Mesothelial cell of epicardium (in vitro differentiated cells): ENCODE data around the gene NOL6. TPM values are rescaled to one million over a fixed set of nuclear protein-coding genes. Genes with fewer than 3 reads are reported as not detected.
A peak's percentile ranks its signal among the peaks of the same experiment; 100 is the strongest.
"Not testable (repeated sequence)": the region's sequence is repeated elsewhere in the genome, so short reads cannot be mapped to it uniquely, and the experiment has no call there.

Source experiments
- DNase-seq, 2 experiments: peaks; one replicate each; pipeline ENCODE4 v3.0.0; 2021; ENCODE audit warnings: low spot score in 2 of 2; ENCODE audit not compliant: unreplicated experiment in 2 of 2
- H3K27ac Mint-ChIP-seq: 2 replicates; pipeline ENCODE4 v1.8.0; 2021; ENCODE audit warnings: mixed read lengths
- H3K27me3 Mint-ChIP-seq: 2 replicates; pipeline ENCODE4 v1.8.0; 2021; ENCODE audit warnings: low read depth, mixed read lengths
- H3K36me3 Mint-ChIP-seq: 2 replicates; pipeline ENCODE4 v1.8.0; 2021; ENCODE audit warnings: mixed read lengths
- H3K4me1 Mint-ChIP-seq: 2 replicates; pipeline ENCODE4 v1.8.0; 2021; ENCODE audit warnings: mixed read lengths
- H3K4me3 Mint-ChIP-seq: 2 replicates; pipeline ENCODE4 v1.8.0; 2021; ENCODE audit warnings: mild to moderate bottlenecking, moderate library complexity, mixed read lengths
- H3K9me3 Mint-ChIP-seq: 2 replicates; pipeline ENCODE4 v1.8.0; 2021; ENCODE audit warnings: mixed read lengths
- CTCF ChIP-seq: fragments of 200-600 bp; sonication (generic); IDR thresholded peaks from one replicate; pipeline ENCODE4 v1.5.0; 2021; ENCODE audit warnings: antibody characterized with exemption; ENCODE audit not compliant: unreplicated experiment
- total RNA-seq: library from RNA; stranded (reverse); gene quantifications from 3 replicates; pipeline ENCODE4 v1.2.1, GENCODE V29; 2021

NOL6 gene, protein sequence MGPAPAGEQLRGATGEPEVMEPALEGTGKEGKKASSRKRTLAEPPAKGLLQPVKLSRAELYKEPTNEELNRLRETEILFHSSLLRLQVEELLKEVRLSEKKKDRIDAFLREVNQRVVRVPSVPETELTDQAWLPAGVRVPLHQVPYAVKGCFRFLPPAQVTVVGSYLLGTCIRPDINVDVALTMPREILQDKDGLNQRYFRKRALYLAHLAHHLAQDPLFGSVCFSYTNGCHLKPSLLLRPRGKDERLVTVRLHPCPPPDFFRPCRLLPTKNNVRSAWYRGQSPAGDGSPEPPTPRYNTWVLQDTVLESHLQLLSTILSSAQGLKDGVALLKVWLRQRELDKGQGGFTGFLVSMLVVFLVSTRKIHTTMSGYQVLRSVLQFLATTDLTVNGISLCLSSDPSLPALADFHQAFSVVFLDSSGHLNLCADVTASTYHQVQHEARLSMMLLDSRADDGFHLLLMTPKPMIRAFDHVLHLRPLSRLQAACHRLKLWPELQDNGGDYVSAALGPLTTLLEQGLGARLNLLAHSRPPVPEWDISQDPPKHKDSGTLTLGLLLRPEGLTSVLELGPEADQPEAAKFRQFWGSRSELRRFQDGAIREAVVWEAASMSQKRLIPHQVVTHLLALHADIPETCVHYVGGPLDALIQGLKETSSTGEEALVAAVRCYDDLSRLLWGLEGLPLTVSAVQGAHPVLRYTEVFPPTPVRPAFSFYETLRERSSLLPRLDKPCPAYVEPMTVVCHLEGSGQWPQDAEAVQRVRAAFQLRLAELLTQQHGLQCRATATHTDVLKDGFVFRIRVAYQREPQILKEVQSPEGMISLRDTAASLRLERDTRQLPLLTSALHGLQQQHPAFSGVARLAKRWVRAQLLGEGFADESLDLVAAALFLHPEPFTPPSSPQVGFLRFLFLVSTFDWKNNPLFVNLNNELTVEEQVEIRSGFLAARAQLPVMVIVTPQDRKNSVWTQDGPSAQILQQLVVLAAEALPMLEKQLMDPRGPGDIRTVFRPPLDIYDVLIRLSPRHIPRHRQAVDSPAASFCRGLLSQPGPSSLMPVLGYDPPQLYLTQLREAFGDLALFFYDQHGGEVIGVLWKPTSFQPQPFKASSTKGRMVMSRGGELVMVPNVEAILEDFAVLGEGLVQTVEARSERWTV
- 37.7 to 38.4 TPM (median 37.9 TPM) in 3 replicates for total RNA-seq

DNA sequence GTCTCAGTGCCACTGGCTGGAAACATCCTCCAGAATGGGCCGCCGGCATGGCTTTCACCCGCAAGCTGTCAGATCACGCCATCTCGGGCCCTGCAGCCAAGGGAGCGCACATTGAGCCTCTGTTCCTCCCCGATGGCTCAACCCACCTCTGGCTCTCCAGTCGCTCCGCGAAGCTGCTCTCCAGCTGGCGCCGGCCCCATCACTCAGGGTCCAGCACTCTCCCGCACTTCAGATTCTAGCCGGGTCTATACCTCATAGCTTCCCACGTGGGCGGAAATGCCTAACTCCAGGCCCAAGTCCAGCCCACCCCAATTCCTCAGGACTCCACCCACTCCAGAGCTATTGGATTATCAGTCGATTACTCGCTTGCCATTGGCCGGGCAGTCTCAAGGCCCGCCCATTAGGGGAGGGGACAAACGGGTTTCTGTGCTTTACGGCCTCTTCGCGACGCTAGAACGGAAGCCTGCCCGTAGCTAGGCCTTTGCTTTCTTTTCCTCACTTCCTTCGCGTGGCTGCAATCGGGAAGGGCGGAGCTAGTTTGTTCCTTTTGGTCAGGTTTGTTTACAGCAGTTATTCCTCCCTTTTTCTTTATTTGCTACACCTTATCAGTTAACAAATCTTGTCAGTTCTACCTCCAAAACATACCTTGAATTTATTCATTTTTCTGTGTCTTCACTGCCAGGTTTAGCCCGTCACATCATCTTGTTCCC is at the start of gene NOL6:
TSS of gene NOL6 (minus strand) at position 282 of the 710 bp plus-strand sequence. CDS start at position 200, 82 bp downstream.
- peaks cover 18% of the 10 kb centered on the region for H3K36me3 Mint-ChIP-seq
- TF ChIP-seq CTCF: no peak
- peak; percentile 91 to 96 for DNase-seq
- no peaks in the 10 kb centered on the region for H3K9me3 Mint-ChIP-seq
- H3K27ac Mint-ChIP-seq: peak within 1 kb of the TSS; percentile 97
- H3K27me3 Mint-ChIP-seq: no peaks in the 10 kb centered on the region
- peaks cover 22% of the 10 kb centered on the region for H3K4me1 Mint-ChIP-seq
- peak within 1 kb of the TSS; percentile 90 for H3K4me3 Mint-ChIP-seq

DNA sequence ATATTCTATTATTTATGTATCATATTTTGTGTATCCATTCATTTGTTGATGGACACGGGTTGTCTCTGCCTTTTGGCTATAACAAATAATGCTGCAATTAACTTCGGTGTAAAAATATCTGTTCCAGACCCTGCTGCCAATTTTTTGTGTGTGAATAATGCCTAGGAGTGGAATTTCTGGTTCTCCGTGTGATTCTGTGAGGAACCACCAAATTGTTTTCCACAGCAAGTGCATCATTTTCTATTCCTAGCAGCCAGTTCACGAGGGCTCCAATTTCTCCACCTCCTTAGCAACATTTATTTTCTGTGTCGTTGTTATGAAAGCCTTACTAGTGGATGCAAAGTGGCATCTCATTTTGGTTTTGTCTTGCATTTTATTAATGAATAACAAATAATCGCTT is 48.1 kb upstream of the NOL6 start:
- not testable (repeated sequence) for DNase-seq, H3K4me1 Mint-ChIP-seq, H3K36me3 Mint-ChIP-seq, H3K4me3 Mint-ChIP-seq, H3K9me3 Mint-ChIP-seq, H3K27ac Mint-ChIP-seq
- H3K27me3 Mint-ChIP-seq: peaks cover 46% of the 10 kb centered on the region

DNA sequence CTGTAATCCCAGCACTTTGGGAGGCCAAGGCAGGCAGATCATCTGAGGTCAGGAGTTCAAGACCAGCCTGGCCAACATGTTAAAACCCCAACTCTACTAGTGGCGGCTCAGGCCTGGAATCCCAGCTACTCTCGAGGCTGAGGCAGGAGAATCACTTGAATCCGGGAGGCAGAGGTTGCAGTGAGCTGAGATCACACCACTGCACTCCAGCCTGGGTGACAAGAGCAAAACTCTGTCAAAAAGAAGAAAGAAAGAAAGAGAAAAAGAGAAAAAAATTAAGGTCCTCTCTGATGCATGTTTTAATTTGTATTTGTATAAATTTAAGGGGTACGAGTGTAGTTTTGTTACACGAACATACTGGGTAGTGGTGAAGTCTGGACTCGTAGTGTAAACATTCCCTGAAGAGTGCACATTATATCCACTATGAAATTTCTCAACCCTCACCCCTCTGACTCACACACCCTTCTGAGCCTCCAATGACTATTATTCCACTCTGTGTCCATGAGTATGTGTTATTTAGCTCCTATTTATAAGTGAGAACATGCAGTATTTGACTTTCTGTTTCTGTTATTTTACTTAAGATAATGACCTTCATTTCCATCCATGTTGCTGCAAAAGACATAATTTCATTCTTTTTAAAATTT is 44.3 kb upstream of the NOL6 start:
- DNase-seq, H3K27ac Mint-ChIP-seq, H3K4me3 Mint-ChIP-seq, H3K36me3 Mint-ChIP-seq, H3K4me1 Mint-ChIP-seq: not testable (repeated sequence)
- Mint-ChIP-seq H3K9me3 (peaks cover 23% of the 10 kb centered on the region), H3K27me3 (peaks cover 19% of the 10 kb centered on the region)

DNA sequence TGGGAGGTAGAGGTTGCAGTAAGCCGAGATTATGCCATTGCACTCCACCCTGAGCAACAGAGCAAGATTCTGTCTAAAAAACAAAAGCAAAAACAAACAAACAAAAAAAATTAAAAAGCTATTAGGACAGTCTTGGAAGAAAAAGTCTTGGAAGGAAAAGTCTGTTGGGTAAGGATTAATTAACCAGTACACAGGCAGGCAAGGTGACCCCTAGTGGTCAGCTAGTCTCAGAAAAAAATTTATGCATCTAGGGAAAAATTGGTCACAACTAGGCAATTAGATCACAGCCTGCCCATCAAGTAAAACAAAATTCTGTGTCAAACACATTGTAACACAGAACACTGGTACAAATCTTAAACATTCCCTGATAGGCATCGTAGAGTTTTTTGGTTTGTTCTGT is 43.6 kb upstream of the NOL6 start:
- Mint-ChIP-seq H3K27ac (no peak overlapping the region), H3K9me3 (peaks cover 23% of the 10 kb centered on the region), H3K4me3 (no peak overlapping the region), H3K36me3 (no peaks in the 10 kb centered on the region), H3K4me1 (no peaks in the 10 kb centered on the region), H3K27me3 (peaks cover 12% of the 10 kb centered on the region)
- DNase-seq: no peak
- peak; percentile 53 for TF ChIP-seq CTCF

DNA sequence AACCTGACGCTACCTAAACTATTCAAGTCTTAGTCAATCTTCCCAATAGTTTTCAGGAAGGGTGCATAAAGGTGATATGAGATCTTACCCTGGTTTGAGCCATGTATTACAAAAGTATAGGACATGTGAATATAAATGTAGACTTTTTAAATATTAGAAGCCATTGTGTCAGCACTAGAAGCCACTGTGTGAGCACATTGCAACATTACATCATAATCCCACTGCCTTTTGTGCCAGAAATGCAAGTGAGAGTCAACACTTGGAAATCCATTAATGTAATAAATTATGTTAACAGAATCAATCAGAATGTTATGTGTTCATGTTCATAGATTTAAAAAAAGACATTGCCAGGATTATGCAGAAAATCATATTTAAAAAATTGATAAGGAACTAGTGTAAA is 42.7 kb upstream of the NOL6 start:
- not testable (repeated sequence) for H3K27ac Mint-ChIP-seq, H3K27me3 Mint-ChIP-seq, H3K4me1 Mint-ChIP-seq, H3K36me3 Mint-ChIP-seq, DNase-seq, H3K4me3 Mint-ChIP-seq
- peaks cover 23% of the 10 kb centered on the region for H3K9me3 Mint-ChIP-seq

DNA sequence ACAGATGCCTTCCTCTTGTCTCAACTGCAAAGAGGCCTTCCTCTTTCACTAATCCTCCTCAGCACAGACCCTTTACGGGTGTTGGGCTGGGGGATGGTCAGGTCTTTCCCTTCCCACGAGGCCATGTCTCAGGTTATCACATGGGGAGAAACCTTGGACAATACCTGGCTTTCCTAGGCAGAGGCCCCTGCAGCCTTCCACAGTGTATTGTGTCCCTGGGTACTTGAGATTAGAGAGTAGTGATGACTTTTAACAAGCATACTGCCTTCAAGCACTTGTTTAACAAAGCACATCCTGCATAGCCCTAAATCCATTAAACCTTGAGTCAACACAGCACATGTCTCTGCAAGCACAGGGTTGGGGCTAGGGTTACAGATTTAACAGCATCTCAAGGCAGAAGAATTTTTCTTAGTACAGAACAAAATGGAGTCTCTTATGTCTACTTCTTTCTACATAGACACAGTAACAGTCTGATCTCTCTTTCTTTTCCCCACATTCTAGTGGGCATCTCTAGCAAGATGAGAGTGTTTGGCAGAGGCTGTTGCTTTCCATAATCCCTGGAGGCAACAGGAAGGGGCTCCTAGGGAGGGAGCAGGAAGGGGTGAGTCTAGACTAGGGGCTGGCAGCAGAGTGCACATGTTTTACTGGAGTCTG is 41.7 kb upstream of the NOL6 start:
- H3K27ac Mint-ChIP-seq, H3K4me3 Mint-ChIP-seq, H3K27me3 Mint-ChIP-seq, H3K4me1 Mint-ChIP-seq, DNase-seq, H3K36me3 Mint-ChIP-seq: not testable (repeated sequence)
- peaks cover 23% of the 10 kb centered on the region for H3K9me3 Mint-ChIP-seq

- H3K27ac Mint-ChIP-seq, H3K4me3 Mint-ChIP-seq, DNase-seq, H3K27me3 Mint-ChIP-seq, H3K36me3 Mint-ChIP-seq, H3K4me1 Mint-ChIP-seq: not testable (repeated sequence)
- peaks cover 23% of the 10 kb centered on the region for H3K9me3 Mint-ChIP-seq
These were observed 38.8 kb upstream of the NOL6 start for GRCh38 chr9:33512535-33512934.

- H3K27me3 Mint-ChIP-seq, H3K36me3 Mint-ChIP-seq, DNase-seq: not testable (repeated sequence)
- Mint-ChIP-seq H3K27ac (peak overlapping the region; percentile 100), H3K4me3 (peak overlapping the region; percentile 95), H3K4me1 (peaks cover 16% of the 10 kb centered on the region), H3K9me3 (peaks cover 23% of the 10 kb centered on the region)
These were observed 37.4 kb upstream of the NOL6 start for GRCh38 chr9:33511184-33511517.
